Testis (tissue), 2 donors: ENCODE results near the gene PDC.

Experiments
- CTCF ChIP-seq, 3 experiments: fragments of 450-650 bp in 2 of 3; fragments of 200-600 bp in 1 of 3; sonication (generic) in 1 of 3; IDR thresholded peaks; one replicate each; pipeline ENCODE4 v1.5.1; 2016 to 2019; ENCODE audit warnings: antibody characterized with exemption in 3 of 3, mild to moderate bottlenecking in 2 of 3, moderate library complexity in 1 of 3
- POLR2A ChIP-seq: fragments of 450-650 bp; IDR thresholded peaks from one replicate; pipeline ENCODE4 v1.6.1; 2017; ENCODE audit warnings: antibody characterized with exemption, mild to moderate bottlenecking, moderate library complexity

GRCh38 chr1:186456729-186457255, 4.1 kb downstream of the PDC start:
- TF ChIP-seq CTCF (IDR thresholded peaks at IDR 0.05) (no peak), POLR2A (no peak)
